NCI-H526 (cell line): ENCODE results near the gene GIMD1.
"Not testable (repeated sequence)": the region's sequence is repeated elsewhere in the genome, so short reads cannot be mapped to it uniquely, and the experiment has no call there.

Experiments used
- DNase-seq, 2 experiments: peaks; one replicate each; lab custom pipeline; 2025; lab: John Stamatoyannopoulos, UW

Gene GIMD1

GRCh38 chr4:106351016-106351415 is 17.6 kb downstream of the GIMD1 start:
- no peak for DNase-seq

- no peak for DNase-seq
Observed at GRCh38 chr4:106347167-106347566, 21.4 kb downstream of the GIMD1 start.

GRCh38 chr4:106344647-106344970 is 24.0 kb downstream of the GIMD1 start:
- no peak for DNase-seq

GRCh38 chr4:106343865-106344646 is 24.5 kb downstream of the GIMD1 start:
- no peak for DNase-seq

- DNase-seq = no peak
Observed at GRCh38 chr4:106340774-106341173, 27.8 kb downstream of the GIMD1 start.

- DNase-seq = no peak
Observed at GRCh38 chr4:106339431-106339830, 29.1 kb downstream of the GIMD1 start.

GRCh38 chr4:106338671-106339070 is 29.9 kb downstream of the GIMD1 start:
- DNase-seq = no peak

GRCh38 chr4:106337916-106338315 is 30.7 kb downstream of the GIMD1 start:
- DNase-seq = no peak

GRCh38 chr4:106336618-106337017 is 32.0 kb downstream of the GIMD1 start:
- DNase-seq = peak in 1 of 2 experiments; percentile 35

GRCh38 chr4:106334741-106335470 is 33.7 kb downstream of the GIMD1 start:
- DNase-seq = no peak

GRCh38 chr4:106333186-106333585 is 35.4 kb downstream of the GIMD1 start:
- DNase-seq = no peak

- peak; percentile 9 to 49 for DNase-seq
Observed at GRCh38 chr4:106329041-106329618, 39.4 kb downstream of the GIMD1 start.

- DNase-seq = no peak
Observed at GRCh38 chr4:106325800-106326199, 42.8 kb downstream of the GIMD1 start.

- no peak for DNase-seq
Observed at GRCh38 chr4:106323119-106323518, 45.5 kb downstream of the GIMD1 start.

- not testable (repeated sequence) for DNase-seq
Observed at GRCh38 chr4:106321814-106322213, 46.8 kb downstream of the GIMD1 start.

GRCh38 chr4:106321168-106321567 is 47.4 kb downstream of the GIMD1 start:
- DNase-seq = not testable (repeated sequence)

- DNase-seq = no peak
Observed at GRCh38 chr4:106320235-106320634, 48.3 kb downstream of the GIMD1 start.

GRCh38 chr4:106318511-106318910 is 50.1 kb downstream of the GIMD1 start:
- DNase-seq = no peak

- DNase-seq = no peak
Observed at GRCh38 chr4:106317815-106318214, 50.8 kb downstream of the GIMD1 start.

- peak in 1 of 2 experiments; percentile 44 for DNase-seq
Observed at GRCh38 chr4:106316773-106317409, 51.7 kb downstream of the GIMD1 start.

- DNase-seq = peak; percentile 90 to 91
Observed at GRCh38 chr4:106315968-106316772, 52.4 kb downstream of the GIMD1 start, which contains the start of the genes AIMP1 and TBCK. Gene AIMP1, plus strand, starts transcription at chr4:106316550. Its CDS starts 8,460 bp downstream, at chr4:106325010. Gene TBCK, minus strand, starts transcription at chr4:106316209. Its CDS starts 7,249 bp downstream, at chr4:106308960.
